Memory B cell (primary cell): ENCODE results near the gene DNAJB6.
"Not testable (repeated sequence)": the region's sequence is repeated elsewhere in the genome, so short reads cannot be mapped to it uniquely, and the experiment has no call there.

Experiments
- ATAC-seq: fragments of 150-1000 bp; cut with Tn5 transposase; 2 replicates; pipeline ENCODE4 v1.10.0; 2021; ENCODE audit warnings: low read depth, mild to moderate bottlenecking, moderate library complexity
- DNase-seq, 2 donors: peaks; one replicate each; pipeline ENCODE4 v3.0.0; 2022; ENCODE audit warnings: low spot score in 2 of 2
- H3K27ac Mint-ChIP-seq: one replicate; pipeline ENCODE4 v1.8.0; 2022; ENCODE audit warnings: mild to moderate bottlenecking, moderate library complexity, mixed read lengths
- H3K27me3 Mint-ChIP-seq: one replicate; pipeline ENCODE4 v1.8.0; 2022; ENCODE audit warnings: mixed read lengths
- H3K36me3 Mint-ChIP-seq: one replicate; pipeline ENCODE4 v1.8.0; 2022; ENCODE audit warnings: mild to moderate bottlenecking, mixed read lengths
- H3K4me1 Mint-ChIP-seq: one replicate; pipeline ENCODE4 v1.8.0; 2022; ENCODE audit warnings: mixed read lengths
- H3K4me3 Mint-ChIP-seq: one replicate; pipeline ENCODE4 v1.8.0; 2022; ENCODE audit warnings: mild to moderate bottlenecking, moderate library complexity, mixed read lengths
- H3K9me3 Mint-ChIP-seq: one replicate; pipeline ENCODE4 v1.8.0; 2022; ENCODE audit warnings: mixed read lengths

DNAJB6 gene

DNA sequence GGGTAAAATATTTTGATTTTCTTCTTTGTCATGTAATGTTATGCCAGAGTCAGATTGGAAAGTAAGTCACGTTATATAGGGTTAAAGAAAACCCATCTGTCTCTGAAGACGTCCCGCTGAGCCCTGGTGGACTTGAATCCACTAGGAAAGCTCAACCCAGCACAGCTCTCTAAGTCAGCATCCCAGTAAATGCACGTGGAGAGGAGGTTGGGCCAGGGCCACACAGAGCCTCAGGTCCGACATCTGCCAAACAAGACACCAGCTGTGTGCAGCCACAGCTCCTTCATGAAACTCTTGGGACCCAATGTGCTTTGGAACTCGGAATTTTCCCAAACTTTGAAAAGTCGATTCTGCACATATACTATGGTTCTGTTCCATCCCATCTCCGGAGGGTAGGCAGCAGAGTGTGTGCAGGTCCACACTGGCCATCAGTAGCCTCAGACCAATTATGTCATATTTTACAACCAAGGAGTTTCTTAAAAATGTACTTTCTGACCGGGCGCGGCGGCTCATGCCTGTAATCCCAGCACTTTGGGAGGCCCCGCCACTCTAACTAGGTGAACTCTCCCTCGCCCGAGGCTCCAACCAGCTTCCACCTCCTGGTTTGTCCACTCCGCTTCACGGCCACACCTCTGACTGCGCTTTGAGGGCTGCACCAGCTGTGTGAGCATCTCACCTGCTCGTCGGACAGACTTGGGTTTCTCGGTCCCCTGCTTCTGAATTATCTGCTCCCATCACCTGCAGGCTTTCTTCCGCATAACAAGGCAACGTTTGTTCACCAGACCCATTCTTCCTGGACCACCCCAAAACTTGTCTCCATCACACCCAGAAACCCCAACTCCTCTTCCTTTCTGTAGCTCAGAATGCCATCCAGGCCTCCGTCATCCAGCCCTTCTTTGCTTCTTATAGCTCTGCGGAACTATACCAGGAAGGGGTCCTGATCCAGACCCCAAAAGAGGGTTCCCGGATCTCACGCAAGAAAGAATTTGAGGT is 29.7 kb upstream of the DNAJB6 start:
- ATAC-seq (no peak), DNase-seq (no peak)
- Mint-ChIP-seq H3K27ac (no peak overlapping the region), H3K36me3 (peaks cover 2% of the 10 kb centered on the region), H3K4me3 (no peak overlapping the region), H3K27me3 (peaks cover 4% of the 10 kb centered on the region), H3K4me1 (peaks cover 11% of the 10 kb centered on the region), H3K9me3 (no peaks in the 10 kb centered on the region)

DNA sequence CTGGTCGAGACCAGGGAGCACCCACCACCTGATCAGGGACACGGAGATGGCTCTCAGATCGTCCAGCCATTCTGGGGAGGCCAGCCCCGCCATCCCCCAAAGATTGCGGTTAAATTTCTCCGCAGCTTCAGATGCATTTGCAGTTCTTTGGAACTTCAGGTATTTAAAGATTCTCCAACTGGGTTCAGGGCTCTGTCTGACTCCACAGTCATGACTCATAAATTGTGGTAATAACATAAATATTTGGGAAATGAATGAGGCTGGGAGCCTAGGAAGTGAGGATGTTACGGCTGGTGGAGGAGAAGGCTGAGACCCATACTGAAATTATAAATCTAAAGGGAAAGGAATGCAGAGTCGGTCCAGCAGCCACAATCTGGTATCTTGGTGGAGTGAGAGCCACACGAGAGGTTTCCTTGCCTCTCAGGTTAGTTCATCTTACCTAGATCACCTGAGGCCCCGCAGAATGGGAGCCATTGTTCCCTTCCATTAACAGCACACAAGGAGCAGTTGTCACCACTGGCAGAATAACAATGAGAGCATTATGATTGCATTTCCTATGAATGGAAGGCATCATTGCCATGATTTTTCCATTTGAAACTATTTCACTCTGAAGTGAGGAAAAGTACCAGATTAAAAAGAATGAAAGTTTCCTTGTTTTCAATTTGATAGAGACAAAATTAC is 26.7 kb upstream of the DNAJB6 start:
- DNase-seq (no peak), ATAC-seq (no peak)

DNA sequence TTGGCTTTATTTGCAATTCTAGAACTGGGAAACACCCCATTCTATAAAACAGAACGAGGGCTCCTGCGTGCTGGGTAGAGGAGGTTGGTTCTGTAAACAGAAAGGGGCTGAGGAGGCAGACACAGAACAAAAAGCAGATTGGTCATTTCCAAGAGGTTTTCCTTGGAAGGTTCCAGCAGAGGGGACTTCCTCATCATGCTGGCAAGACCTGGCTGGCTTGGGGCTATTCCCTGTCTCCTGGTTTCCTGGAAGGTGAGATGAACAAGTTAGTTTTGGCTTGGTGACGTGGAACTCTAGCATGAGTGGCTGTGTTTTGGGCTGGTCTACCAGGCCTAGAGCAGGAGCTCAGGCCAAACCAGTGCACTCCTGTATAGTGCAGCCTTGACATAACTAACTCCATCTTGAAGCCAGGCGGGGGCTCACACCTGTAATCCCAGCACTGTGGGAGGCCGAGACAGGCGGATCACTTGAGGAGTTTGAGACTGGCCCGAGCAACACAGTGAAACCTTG is 26.1 kb upstream of the DNAJB6 start:
- no peak for ATAC-seq
- peaks cover 2% of the 10 kb centered on the region for H3K36me3 Mint-ChIP-seq

More for the DNA sequence above, 26.7 kb upstream of the DNAJB6 start:
- Mint-ChIP-seq H3K27ac (no peak overlapping the region), H3K4me1 (peaks cover 5% of the 10 kb centered on the region), H3K36me3 (peaks cover 2% of the 10 kb centered on the region), H3K9me3 (no peaks in the 10 kb centered on the region), H3K27me3 (peaks cover 4% of the 10 kb centered on the region), H3K4me3 (no peak overlapping the region)

DNA sequence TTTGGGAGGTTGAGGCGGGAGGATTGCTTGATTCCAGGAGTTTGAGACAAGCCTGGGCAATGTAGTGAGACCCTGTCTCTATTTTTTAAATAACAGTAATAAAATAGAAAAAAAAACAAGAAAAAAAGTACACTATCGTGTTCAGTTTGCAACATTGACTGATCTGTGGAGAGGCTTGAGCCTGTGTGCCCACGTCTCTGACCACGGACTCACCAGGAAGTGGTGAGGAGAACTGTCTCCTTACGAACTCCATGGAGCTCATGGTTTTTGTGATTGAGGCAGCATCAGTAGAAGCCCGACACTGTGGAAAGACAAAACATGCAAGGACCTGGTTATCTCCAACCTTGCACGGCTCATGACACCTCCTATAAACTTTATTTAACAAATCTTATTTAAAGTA is 23.9 kb upstream of the DNAJB6 start:
- no peaks in the 10 kb centered on the region for H3K9me3 Mint-ChIP-seq
- peaks cover 2% of the 10 kb centered on the region for H3K27me3 Mint-ChIP-seq
- DNase-seq: no peak
- no peak overlapping the region for H3K4me3 Mint-ChIP-seq
- ATAC-seq: no peak
- H3K36me3 Mint-ChIP-seq: no peaks in the 10 kb centered on the region
- H3K27ac Mint-ChIP-seq: no peak overlapping the region
- H3K4me1 Mint-ChIP-seq: no peaks in the 10 kb centered on the region

More for the DNA sequence above, 26.1 kb upstream of the DNAJB6 start:
- Mint-ChIP-seq H3K27ac (no peak overlapping the region), H3K4me3 (no peak overlapping the region), H3K9me3 (no peaks in the 10 kb centered on the region), H3K27me3 (peaks cover 4% of the 10 kb centered on the region), H3K4me1 (peaks cover 5% of the 10 kb centered on the region)
- no peak for DNase-seq

GRCh38 chr7:157313645-157314044 is 23.2 kb upstream of the DNAJB6 start:
- H3K4me1 Mint-ChIP-seq: no peaks in the 10 kb centered on the region
- ATAC-seq (no peak), DNase-seq (no peak)
- peaks cover 2% of the 10 kb centered on the region for H3K27me3 Mint-ChIP-seq
- no peak overlapping the region for H3K4me3 Mint-ChIP-seq
- H3K27ac Mint-ChIP-seq: no peak overlapping the region
- no peaks in the 10 kb centered on the region for H3K9me3 Mint-ChIP-seq
- no peaks in the 10 kb centered on the region for H3K36me3 Mint-ChIP-seq

- peak; percentile 56 for ATAC-seq
- Mint-ChIP-seq H3K36me3 (no peaks in the 10 kb centered on the region), H3K4me3 (no peak overlapping the region), H3K4me1 (no peaks in the 10 kb centered on the region), H3K9me3 (no peaks in the 10 kb centered on the region), H3K27me3 (no peaks in the 10 kb centered on the region), H3K27ac (no peak overlapping the region)
- no peak for DNase-seq
These were observed 18.6 kb upstream of the DNAJB6 start for GRCh38 chr7:157318015-157318706.

GRCh38 chr7:157320608-157320980 is 16.2 kb upstream of the DNAJB6 start:
- Mint-ChIP-seq H3K9me3 (no peaks in the 10 kb centered on the region), H3K27ac (no peak overlapping the region), H3K4me3 (no peak overlapping the region), H3K27me3 (peaks cover 2% of the 10 kb centered on the region), H3K36me3 (no peaks in the 10 kb centered on the region), H3K4me1 (no peaks in the 10 kb centered on the region)
- ATAC-seq: no peak
- no peak for DNase-seq

- H3K27ac Mint-ChIP-seq: no peak overlapping the region
- no peaks in the 10 kb centered on the region for H3K36me3 Mint-ChIP-seq
- H3K4me1 Mint-ChIP-seq: no peaks in the 10 kb centered on the region
- no peak overlapping the region for H3K4me3 Mint-ChIP-seq
- no peak for DNase-seq
- ATAC-seq: no peak
- no peaks in the 10 kb centered on the region for H3K9me3 Mint-ChIP-seq
- H3K27me3 Mint-ChIP-seq: peaks cover 2% of the 10 kb centered on the region
These were observed 13.4 kb upstream of the DNAJB6 start for GRCh38 chr7:157323401-157323800.

- Mint-ChIP-seq H3K27ac (no peak overlapping the region), H3K4me3 (no peak overlapping the region), H3K9me3 (no peaks in the 10 kb centered on the region), H3K4me1 (peaks cover 6% of the 10 kb centered on the region), H3K36me3 (no peaks in the 10 kb centered on the region), H3K27me3 (peaks cover 5% of the 10 kb centered on the region)
- ATAC-seq (no peak), DNase-seq (no peak)
These were observed 7.4 kb upstream of the DNAJB6 start for GRCh38 chr7:157329447-157329846.

DNA sequence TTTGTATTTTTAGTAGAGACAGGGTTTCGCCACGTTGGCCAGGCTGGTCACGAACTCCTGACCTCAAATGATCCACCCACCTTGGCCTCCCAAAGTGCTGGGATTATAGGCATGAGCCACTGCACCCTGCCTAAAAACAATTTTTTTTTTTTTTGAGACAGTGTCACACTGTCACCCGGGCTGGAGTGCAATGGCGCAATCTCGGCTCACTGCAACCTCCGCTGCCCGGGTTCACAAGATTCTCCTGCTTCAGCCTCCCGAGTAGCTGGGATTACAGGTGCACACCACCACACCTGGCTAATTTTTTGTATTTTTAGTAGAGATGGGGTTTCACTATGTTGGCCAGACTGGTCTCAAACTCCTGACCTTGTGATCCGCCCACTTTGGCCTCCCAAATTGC is 6.2 kb upstream of the DNAJB6 start:
- not testable (repeated sequence) for H3K4me3 Mint-ChIP-seq, DNase-seq, H3K27ac Mint-ChIP-seq, H3K36me3 Mint-ChIP-seq, H3K27me3 Mint-ChIP-seq, ATAC-seq, H3K9me3 Mint-ChIP-seq
- peaks cover 11% of the 10 kb centered on the region for H3K4me1 Mint-ChIP-seq

GRCh38 chr7:157331049-157331448 is 5.8 kb upstream of the DNAJB6 start:
- ATAC-seq: peak; percentile 35
- not testable (repeated sequence) for DNase-seq, H3K9me3 Mint-ChIP-seq, H3K27me3 Mint-ChIP-seq, H3K27ac Mint-ChIP-seq, H3K4me3 Mint-ChIP-seq, H3K36me3 Mint-ChIP-seq
- H3K4me1 Mint-ChIP-seq: peaks cover 13% of the 10 kb centered on the region

GRCh38 chr7:157335236-157335635 is 1.6 kb upstream of the DNAJB6 start:
- Mint-ChIP-seq H3K4me3 (peak overlapping the region; percentile 93), H3K9me3 (no peaks in the 10 kb centered on the region), H3K27ac (no peak overlapping the region), H3K27me3 (peaks cover 2% of the 10 kb centered on the region), H3K36me3 (peaks cover 2% of the 10 kb centered on the region), H3K4me1 (peaks cover 29% of the 10 kb centered on the region)
- ATAC-seq (no peak), DNase-seq (no peak)

DNA sequence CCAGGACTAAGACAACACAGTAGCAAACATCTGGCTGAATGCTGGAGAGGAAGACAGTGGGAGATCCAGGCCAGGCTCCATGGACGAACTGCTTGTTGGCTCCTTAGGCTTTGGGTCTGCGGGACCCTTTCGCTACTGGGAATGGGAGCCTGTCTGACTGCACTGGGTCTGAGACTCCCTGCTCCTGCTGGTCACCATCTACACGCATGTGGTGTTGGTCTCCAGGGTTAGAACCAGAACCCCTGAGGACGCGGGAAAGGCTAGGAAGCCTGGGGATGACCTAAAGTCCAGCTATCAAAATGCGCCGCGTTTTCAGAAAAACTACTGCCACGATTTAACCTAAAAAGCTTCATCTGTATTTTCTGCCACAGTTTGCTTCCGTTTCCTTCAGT is 817 bp upstream of the DNAJB6 start:
- peaks cover 2% of the 10 kb centered on the region for H3K36me3 Mint-ChIP-seq
- peak overlapping the region; percentile 98 for H3K27ac Mint-ChIP-seq
- no peak for DNase-seq
- ATAC-seq: no peak
- H3K27me3 Mint-ChIP-seq: peaks cover 2% of the 10 kb centered on the region
- H3K9me3 Mint-ChIP-seq: no peaks in the 10 kb centered on the region
- H3K4me3 Mint-ChIP-seq: peak overlapping the region; percentile 93
- H3K4me1 Mint-ChIP-seq: peaks cover 35% of the 10 kb centered on the region
